ENCODE measurements around the gene HOXA7. TPM values are rescaled to one million over a fixed set of nuclear protein-coding genes. Genes with fewer than 3 reads are reported as not detected.

The HOXA7 gene
- total RNA-seq, 2 experiments from 2014 or later = not detected

DNA sequence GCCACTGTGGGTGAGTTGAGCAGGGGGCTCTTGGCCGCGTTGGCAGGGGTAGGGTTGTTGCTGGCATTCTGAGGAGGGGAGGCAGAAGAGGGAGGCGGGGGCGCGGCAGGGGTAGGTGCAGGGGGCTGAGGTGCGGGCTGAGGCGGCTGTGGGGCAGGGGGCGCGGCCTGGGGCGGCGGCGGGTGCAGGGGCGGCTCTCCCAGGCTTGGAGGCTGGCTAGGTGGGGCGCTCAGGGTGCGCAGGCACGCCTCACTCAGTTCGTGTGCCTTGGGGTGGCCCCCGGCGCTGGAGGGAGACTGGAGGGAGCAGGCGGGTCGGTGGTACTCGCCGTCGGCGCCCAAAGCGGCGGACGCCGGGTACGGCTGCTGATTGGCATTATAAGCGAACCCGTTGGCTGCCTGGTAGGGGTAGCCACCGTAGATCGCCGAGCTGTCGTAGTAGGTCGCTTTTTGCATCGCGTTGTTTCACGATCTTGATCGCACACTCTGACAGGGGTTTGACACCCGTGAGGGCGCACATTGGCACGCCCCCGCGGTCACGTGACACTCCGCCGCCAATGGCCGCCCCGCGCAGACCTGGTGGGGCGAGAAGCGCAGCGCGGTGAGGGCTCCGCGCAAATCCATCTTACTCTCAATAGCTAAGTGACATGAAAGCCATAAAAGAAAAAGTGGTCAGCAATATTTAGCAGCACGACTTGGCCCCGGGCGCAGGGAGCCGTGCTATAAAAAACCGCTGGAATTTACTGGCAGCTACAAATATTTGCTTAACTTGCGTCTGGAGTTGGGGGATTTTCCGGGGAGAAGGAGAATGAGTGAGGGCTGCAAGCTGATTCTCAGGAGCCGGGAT lies 46.1 kb downstream of the HOXA7 start:
- no peaks in the 10 kb centered on the region for H3K9me3 Mint-ChIP-seq
- H3K4me3 Mint-ChIP-seq = no peak overlapping the region
- no peaks in the 10 kb centered on the region for H3K4me1 Mint-ChIP-seq (ENCODE audit: low read depth)
- H3K36me3 Mint-ChIP-seq (ENCODE audit: low read depth) = peaks cover 1% of the 10 kb centered on the region
- DNase-seq = no peak
- intact Hi-C loops (cut with micrococcal nuclease) = no loop called here
- CTCF ChIA-PET = no interaction called here
- no peak overlapping the region for H3K27ac Mint-ChIP-seq
- peaks cover 13% of the 10 kb centered on the region for H3K27me3 Mint-ChIP-seq (ENCODE audit: low read depth)

DNA sequence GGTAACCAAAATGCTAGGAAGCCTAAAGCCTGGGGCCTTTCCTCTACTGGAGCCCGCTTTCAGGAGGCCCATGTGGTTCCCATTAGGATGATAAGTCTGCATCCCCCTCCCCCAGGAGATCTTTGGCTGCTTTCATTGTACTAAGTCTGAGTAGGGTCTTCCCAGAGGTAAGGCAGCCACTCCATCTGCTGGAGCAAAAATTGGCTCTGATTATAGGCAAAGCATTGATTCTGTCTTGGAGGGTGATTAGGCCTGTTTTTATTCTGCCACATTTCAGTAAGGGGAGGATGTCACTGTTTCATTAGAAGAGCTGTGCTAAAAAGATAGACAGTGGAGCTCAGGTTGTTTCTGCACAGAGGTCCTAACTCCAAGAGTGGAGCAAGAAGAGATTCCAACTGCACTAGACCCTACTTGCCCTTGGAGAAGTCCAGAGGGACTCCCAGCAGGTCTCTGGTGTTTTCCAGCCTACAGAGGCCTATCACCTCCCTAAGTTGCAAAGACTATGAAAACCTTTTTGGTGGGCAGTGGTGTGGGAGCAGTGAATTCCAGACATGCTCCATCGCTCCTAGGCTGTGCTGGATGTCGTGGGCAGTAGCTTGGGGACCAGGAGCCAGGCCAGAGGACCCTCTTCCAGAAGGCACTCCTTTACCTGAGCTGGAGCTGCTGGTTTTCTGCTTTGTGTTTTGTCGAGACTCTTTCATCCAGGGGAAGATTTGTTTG lies 46.8 kb downstream of the HOXA7 start:
- no peaks in the 10 kb centered on the region for H3K9me3 Mint-ChIP-seq
- H3K4me3 Mint-ChIP-seq = no peak overlapping the region
- peaks cover 1% of the 10 kb centered on the region for H3K36me3 Mint-ChIP-seq (ENCODE audit: low read depth)
- peaks cover 16% of the 10 kb centered on the region for H3K27me3 Mint-ChIP-seq (ENCODE audit: low read depth)
- H3K27ac Mint-ChIP-seq = no peak overlapping the region
- DNase-seq = no peak
- intact Hi-C loops (cut with micrococcal nuclease) = no loop called here
- no peaks in the 10 kb centered on the region for H3K4me1 Mint-ChIP-seq (ENCODE audit: low read depth)
- CTCF ChIA-PET = no interaction called here

- H3K27ac Mint-ChIP-seq = no peak overlapping the region
- no peak for DNase-seq
- H3K27me3 Mint-ChIP-seq (ENCODE audit: low read depth) = peaks cover 24% of the 10 kb centered on the region
- intact Hi-C loops (cut with micrococcal nuclease) = no loop called here
- CTCF ChIA-PET = no interaction called here
- H3K36me3 Mint-ChIP-seq (ENCODE audit: low read depth) = peaks cover 1% of the 10 kb centered on the region
- no peaks in the 10 kb centered on the region for H3K9me3 Mint-ChIP-seq
- H3K4me3 Mint-ChIP-seq = no peak overlapping the region
- peaks cover 3% of the 10 kb centered on the region for H3K4me1 Mint-ChIP-seq (ENCODE audit: low read depth)
Measured at GRCh38 chr7:27108390-27109127, 47.9 kb downstream of the HOXA7 start.

- Mint-ChIP-seq H3K36me3 (ENCODE audit: low read depth) (peaks cover 1% of the 10 kb centered on the region), H3K9me3 (no peaks in the 10 kb centered on the region), H3K27ac (no peak overlapping the region), H3K27me3 (ENCODE audit: low read depth) (peaks cover 33% of the 10 kb centered on the region), H3K4me1 (ENCODE audit: low read depth) (peaks cover 8% of the 10 kb centered on the region), H3K4me3 (no peak overlapping the region)
- CTCF ChIA-PET = no interaction called here
- no peak for DNase-seq
- intact Hi-C loops (cut with micrococcal nuclease) = no loop called here
Measured at GRCh38 chr7:27107391-27108381, 48.8 kb downstream of the HOXA7 start.

GRCh38 chr7:27106901-27107240 lies 49.6 kb downstream of the HOXA7 start:
- peaks cover 11% of the 10 kb centered on the region for H3K4me1 Mint-ChIP-seq (ENCODE audit: low read depth)
- H3K9me3 Mint-ChIP-seq = no peaks in the 10 kb centered on the region
- intact Hi-C loops (cut with micrococcal nuclease) = no loop called here
- CTCF ChIA-PET = interaction anchor here (0.7 kb wide), 1 partner anchor 692 kb away, joined by 3 read pairs; no protein-coding TSS in a partner anchor
- no peak overlapping the region for H3K27ac Mint-ChIP-seq
- H3K36me3 Mint-ChIP-seq (ENCODE audit: low read depth) = peaks cover 1% of the 10 kb centered on the region
- H3K27me3 Mint-ChIP-seq (ENCODE audit: low read depth) = peaks cover 39% of the 10 kb centered on the region
- no peak for DNase-seq
- no peak overlapping the region for H3K4me3 Mint-ChIP-seq

DNA sequence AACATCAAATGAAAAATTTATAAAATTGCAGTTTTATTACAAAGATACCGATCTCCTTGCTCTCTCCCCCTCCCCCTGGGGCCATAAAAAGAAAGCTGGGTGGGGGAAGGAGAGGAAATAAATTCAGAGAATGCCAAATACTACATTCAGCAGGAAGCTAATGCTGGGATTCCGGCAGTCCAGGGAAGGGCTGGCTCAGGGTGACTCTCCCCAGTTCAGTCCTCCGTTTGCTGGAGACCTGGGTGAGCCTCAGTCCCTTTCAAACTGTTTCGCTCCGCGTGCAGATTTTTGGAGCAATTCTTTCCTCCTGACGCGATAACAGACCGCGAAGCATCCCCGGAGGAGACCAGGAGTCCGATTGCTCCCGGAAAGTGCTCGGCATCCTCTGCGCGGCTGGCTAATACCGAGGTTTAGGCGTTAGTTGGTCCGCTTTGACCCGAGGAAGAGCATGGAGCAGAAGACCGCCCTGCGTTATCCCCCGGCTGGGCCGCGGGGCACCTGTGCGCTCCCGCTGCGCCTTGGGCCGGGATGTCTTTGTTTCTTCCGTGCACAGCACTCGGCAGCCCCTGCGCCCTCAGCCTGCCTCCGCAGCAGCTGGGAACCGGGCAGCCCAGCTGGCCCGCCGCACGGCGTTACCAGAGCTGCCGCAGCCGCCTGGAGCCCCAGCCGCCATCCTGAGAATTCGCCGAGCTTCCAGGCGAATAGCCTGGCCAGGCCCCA lies 50.1 kb downstream of the HOXA7 start:
- Mint-ChIP-seq H3K27ac (no peak overlapping the region), H3K36me3 (ENCODE audit: low read depth) (peaks cover 4% of the 10 kb centered on the region), H3K4me3 (no peak overlapping the region), H3K27me3 (ENCODE audit: low read depth) (peaks cover 44% of the 10 kb centered on the region), H3K9me3 (no peaks in the 10 kb centered on the region), H3K4me1 (ENCODE audit: low read depth) (peaks cover 15% of the 10 kb centered on the region)
- CTCF ChIA-PET = interaction anchor here (0.7 kb wide), 1 partner anchor 691 kb away, joined by 3 read pairs; no protein-coding TSS in a partner anchor
- no peak for DNase-seq
- intact Hi-C loops (cut with micrococcal nuclease) = no loop called here

DNA sequence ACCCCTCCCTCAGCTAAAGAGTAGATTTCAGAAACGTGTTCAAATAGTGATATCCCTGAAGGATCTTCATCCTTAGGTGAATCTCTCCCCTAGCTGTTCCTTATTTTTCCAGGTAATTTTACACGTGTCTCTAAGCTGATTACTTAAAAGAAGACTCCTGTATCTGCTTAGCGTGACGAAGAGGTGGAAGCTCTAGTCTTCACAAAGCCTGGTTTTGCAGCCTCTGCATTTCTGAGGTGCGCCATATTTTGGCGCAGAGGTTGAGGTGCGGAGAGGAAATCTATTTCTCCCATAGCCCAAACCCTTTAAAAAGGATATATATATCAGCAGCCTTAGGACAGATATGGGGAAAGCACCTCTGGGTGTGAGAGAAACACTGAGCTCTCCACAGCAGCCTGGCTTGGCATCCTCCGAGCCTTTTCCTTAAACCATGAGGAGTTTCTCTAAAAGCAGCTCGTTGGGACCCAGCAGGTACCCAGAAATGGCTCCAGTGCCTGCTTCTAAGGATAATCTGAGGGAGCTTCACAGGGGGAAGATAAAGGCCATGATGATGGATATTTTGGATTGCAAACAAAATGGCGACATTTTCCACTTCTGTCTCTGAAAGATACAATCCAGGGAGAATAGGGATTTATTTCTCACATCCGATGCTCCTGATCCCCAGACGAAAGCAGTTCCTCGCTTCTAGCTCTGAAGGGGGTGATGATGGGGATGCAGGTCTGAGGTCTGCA lies 51.0 kb downstream of the HOXA7 start:
- CTCF ChIA-PET = interaction anchor here (1.3 kb wide), 1 partner anchor 11 kb away, joined by 3 read pairs; no protein-coding TSS in a partner anchor
- Mint-ChIP-seq H3K4me3 (no peak overlapping the region), H3K27me3 (ENCODE audit: low read depth) (peaks cover 52% of the 10 kb centered on the region), H3K36me3 (ENCODE audit: low read depth) (peaks cover 4% of the 10 kb centered on the region), H3K9me3 (no peaks in the 10 kb centered on the region), H3K27ac (no peak overlapping the region), H3K4me1 (ENCODE audit: low read depth) (peaks cover 15% of the 10 kb centered on the region)
- intact Hi-C loops (cut with micrococcal nuclease) = no loop called here
- DNase-seq = no peak

- peaks cover 15% of the 10 kb centered on the region for H3K4me1 Mint-ChIP-seq (ENCODE audit: low read depth)
- no peaks in the 10 kb centered on the region for H3K9me3 Mint-ChIP-seq
- H3K27ac Mint-ChIP-seq = no peak overlapping the region
- CTCF ChIA-PET = interaction anchor here (1.3 kb wide), 1 partner anchor 12 kb away, joined by 3 read pairs; no protein-coding TSS in a partner anchor
- H3K27me3 Mint-ChIP-seq (ENCODE audit: low read depth) = peaks cover 55% of the 10 kb centered on the region
- H3K4me3 Mint-ChIP-seq = no peak overlapping the region
- DNase-seq = no peak
- H3K36me3 Mint-ChIP-seq (ENCODE audit: low read depth) = peaks cover 4% of the 10 kb centered on the region
- intact Hi-C loops (cut with micrococcal nuclease) = no loop called here
Measured at GRCh38 chr7:27104341-27105058, 52.0 kb downstream of the HOXA7 start.

Data from activated naive CD4-positive, alpha-beta T cell treated with anti-CD3 and anti-CD28 coated beads for 36 hours (primary cell).